ENCODE results near the gene CUEDC2. TPM values are rescaled to one million over a fixed set of nuclear protein-coding genes. Genes with fewer than 3 reads are reported as not detected.
A peak's percentile ranks its signal among the peaks of the same experiment; 100 is the strongest.
"Not testable (repeated sequence)": the region's sequence is repeated elsewhere in the genome, so short reads cannot be mapped to it uniquely, and the experiment has no call there.

Gene CUEDC2
- polyA plus RNA-seq, 4 donors: 82.4 to 98.8 (median 88.6) TPM

DNA sequence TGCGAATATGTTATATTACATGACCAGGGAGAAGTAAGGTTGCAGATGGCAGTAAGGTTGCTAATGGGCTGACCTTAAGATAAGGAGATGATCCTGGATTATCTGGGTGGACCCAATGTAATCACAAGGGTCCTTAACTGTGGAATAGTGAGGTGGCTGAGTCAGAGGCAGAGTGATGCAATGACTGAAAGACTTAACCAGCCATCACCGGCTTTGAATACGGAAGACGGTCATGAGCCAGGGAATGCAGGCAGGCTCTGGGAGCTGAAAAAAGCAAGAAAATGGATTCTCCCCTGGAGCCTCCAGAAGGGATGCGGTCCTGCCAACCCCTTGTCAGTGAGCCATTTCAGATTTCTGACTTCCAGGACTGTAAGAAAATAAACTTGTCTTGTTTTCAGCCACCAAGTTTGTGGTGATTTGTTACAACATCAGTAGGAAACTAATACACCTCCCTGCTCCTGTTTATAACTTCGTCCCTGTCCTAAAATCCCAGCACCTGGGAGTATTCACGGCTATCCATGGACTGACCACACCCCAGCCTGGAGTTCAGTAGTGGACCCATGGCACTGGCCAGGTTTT lies 23.6 kb upstream of the CUEDC2 start:
- no peak for DNase-seq (ENCODE audit: low read depth in 4 of 4, low spot score in 2 of 4)

DNA sequence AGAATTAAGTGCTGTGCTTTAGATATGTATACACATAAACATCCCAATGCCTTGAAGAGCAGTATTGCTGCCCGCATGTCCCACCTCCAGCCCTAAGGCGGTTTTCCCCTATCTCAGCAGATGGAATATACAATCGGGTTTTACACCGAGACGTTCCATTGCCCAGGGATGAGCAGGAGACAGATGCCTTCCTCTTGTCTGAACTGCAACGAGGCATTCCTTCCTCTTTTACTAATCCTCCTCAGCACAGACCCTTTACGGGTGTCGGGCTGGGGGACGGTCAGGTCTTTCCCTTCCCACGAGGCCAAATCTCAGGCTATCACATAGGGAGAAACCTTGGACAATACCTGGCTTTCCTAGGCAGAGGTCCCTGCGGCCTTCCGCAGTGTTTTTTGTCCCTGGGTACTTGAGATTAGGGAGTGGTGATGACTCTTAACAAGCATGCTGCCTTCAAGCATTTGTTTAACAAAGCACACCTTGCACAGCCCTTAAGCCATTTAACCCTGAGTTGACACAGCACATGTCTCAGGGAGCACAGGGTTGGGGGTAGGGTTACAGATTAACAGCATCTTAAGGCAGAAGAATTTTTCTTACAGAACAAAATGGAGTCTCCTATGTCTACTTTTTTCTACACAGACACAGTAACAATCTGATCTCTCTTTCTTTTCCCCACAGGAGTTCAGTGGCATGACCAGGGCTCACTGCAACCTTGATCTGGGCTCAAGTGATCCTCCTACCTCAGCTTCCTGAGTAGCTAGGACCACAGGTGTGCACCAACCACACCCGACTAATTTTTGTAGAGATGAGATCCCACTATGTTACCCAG lies 22.5 kb upstream of the CUEDC2 start:
- not testable (repeated sequence) for DNase-seq (ENCODE audit: low read depth in 4 of 4, low spot score in 2 of 4)

DNA sequence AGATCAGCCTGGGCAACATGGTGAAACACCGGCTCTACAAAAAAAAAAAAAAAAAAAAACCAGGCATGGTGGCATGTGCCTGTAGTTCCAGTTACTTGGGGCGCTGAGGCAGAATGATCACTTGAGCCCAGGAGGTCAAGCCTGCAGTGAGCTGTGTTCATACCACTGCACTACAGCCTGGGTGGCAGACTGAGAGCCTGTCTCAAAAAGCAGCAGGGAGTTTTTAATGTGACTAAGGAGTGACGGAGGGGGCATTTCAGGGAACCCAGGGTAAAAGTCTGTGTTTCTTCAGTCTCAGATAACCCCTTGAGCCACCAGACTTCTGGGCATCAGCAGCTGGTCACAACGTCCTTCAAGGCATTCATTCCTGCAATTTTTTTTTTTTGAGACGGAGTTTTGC lies 21.1 kb upstream of the CUEDC2 start:
- DNase-seq (ENCODE audit: low read depth in 4 of 4, low spot score in 2 of 4): no peak

DNA sequence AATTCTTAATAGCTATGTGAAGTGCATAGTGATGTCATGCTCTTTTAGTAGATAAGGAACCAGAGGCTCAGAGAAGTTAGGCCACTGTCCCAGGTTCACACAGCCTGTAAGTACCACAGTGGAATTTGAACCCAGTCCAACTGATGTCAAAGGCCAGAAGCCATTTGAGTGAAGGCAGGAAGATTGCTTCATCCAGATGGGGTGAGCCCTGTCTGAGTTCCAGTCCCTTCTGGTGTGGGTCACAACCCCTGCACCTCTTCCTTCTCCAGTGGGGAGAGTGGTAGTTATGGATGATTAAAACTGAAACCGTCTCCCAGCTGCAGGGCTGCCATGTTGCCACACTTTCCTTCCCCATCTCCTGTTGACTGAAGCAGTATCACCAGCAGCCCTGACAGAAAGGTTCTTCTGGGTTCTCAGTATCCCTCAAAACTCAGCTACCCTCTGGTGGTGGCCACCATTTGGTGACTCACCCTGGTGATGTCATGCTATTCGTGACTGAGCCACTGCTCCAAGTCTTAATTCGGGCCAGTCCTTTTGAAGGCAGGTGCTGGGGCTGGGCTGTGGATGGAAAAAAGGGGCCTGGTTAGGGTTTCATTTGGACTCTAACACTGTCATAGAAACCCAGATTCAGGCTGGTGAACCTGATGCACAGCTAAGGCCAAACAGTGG lies 20.4 kb upstream of the CUEDC2 start:
- DNase-seq (ENCODE audit: low read depth in 4 of 4, low spot score in 2 of 4): no peak

DNA sequence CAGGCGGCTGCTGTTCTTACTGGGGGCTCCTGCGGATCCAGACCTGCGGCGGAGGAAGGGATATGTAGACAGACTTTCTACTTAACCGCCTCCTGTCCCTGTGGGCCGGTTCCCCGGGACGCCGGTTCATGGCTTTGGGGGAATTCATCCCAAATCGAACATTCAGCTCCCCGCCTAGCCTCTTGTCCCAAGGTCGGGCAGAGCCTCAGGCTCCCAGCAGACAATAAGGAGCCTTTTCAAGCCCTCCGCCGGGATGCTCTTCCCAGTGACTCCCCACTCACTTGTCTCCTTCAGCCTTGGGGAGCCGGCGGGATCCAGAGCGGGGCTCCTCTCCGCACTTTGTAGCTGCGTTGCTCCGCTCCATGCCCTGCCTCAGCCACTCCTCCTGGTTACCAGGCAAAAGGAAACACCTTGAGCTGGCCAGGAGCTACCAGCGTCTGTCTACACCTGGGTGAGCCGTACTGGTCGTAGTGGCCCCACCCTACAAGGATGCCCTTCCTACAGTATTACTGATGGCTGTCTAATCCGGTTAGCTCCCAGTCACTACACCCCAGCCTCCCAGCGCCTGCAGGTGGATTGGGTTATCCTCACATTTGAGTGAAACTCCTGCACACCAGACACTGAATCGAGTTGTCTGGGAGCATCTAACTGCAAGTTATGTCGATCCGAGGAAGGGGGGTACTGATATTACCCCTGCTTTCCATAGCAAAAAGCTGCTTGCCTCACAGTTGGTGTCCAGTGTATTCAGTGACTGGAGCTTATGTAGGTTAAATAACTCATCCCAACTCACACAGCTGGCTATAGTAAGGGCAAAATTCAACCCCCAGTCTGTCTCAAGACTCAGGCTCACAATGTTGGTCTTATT lies 19.0 kb upstream of the CUEDC2 start, which contains the start of gene C10orf95:
Gene C10orf95, minus strand, starts transcription at position 439 of the 865 bp plus-strand sequence. CDS start 450 bp downstream, outside the sequence.
- DNase-seq (ENCODE audit: low read depth in 4 of 4, low spot score in 2 of 4): no peak

DNA sequence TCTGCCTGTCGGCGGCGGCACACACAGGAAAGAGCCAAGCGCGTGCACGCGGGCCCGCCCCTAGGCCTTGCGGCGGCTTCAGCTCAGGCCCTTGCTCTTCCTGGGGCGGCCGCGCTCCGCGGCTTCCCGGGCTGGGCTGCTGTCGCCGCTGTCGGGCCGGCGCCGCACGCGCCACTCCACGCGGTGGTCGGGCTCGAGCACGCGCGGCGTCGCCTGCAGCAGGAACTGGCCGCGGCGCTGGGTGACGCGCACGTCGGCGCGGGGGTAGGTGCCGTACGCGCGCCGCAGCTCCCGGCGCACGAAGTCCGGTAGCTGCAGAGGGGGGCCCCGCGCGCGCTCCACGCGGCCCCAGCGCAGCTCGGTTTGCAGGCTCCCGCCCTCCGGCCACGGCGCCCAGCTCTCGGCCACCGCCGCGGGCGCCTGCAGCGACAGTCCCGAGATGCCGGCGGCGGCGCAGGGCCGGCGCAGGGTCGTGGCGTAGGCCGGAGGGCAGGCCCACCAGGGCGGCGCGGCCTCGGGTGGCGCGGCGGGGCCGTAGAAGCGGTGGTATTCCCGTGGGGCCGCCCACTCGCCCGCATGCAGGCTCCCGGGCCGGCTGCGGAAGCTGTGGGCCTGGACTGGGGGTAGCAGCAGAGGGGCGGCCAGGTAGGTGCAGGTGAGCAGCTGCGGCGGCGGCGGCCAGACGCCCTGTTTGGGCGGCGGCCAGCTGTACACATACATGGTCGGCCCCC lies 18.2 kb upstream of the CUEDC2 start:
- DNase-seq (ENCODE audit: low read depth in 4 of 4, low spot score in 2 of 4): peak in 1 of 4 donors; percentile 62

DNA sequence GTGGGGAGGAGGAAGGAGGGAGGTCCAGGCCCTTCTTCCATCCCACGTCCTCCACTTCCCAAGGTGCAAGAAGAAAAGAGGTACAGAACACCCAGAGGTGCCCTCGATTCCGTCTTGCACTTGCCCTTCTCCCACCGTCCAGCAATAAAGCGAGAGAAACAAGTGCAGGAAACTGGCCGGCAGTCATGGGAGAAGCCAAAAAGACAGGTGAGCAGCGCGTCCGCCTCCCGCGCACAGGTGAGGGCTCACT lies 17.7 kb upstream of the CUEDC2 start:
- no peak for DNase-seq (ENCODE audit: low read depth in 4 of 4, low spot score in 2 of 4)

DNA sequence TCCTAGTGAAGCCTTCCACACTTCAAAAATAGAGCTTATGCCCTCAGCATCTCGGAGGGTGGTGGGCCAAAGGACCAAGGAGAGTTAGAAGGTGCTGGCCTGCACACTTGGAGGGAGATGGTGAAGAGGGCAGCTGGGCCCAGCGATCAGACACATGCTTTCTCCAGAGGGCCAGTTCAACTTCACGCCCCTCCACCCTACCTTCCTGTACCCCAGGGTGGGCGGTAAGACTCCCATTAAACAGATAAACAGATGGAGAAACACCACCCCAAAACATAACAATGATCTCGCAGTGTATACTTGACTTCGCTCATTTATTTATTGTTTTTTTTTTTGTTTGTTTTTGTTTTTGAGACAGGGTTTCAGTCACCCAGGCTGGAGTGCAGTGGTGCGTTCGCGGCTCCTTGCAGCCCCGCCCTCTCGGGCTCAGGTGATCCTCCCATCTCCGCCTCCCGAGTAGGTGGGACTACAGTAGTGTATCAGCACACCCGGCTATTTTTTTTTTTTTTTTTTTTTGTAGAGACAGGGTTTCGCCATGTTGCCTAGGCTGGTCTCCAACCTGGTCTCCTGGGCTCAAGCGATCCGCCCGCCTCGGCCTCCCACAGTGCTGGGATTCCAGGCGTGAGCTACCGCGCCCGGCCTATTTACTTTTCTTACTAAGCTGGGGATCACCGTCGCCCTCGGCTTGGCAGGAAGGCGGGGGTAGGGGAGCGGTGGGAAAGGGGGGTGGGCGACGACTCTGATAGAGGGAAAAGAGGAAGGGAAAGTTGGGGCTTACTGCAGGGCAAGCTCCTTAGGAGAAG lies 17.1 kb upstream of the CUEDC2 start:
- DNase-seq (ENCODE audit: low read depth in 4 of 4, low spot score in 2 of 4): peak in 1 of 4 donors; percentile 58

DNA sequence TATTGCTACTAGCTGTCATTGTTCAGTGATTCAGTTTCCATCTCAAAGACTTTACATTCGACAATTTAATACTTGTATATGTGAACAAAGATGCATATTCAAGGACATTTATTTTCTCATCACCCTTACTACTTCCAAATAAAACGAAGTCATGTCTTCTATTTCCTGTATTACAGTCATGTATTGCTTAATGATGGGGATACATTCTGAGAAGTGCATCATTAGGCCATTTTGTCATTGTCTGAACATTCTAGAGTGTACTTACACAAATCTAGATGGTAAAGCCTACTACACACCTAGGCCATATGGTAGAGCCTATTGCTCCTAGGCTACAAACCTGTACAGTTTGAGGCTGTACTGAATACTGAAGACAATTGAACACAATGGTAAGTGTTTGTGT lies 12.5 kb upstream of the CUEDC2 start:
- no peak for DNase-seq (ENCODE audit: low read depth in 4 of 4, low spot score in 2 of 4)

DNA sequence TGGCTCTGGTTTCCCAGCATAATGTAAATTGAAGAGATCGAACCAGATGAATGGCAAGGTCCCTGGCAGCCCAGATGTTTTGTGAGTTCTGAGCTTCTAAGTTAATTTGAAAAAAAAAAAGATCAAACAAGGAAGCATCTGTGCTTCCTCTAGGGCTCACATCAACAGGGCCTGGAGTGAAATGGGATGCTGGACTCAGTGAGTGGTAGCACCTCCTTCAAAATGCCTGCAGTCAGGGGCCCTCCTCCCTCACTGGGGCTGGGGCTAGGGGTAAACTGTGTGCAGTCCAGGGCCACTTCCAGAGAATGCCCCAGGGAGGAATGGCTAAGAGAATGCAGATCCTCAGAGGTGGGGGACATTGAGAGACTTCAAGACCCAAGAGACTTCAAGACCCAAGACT lies 6.0 kb upstream of the CUEDC2 start:
- DNase-seq (ENCODE audit: low read depth in 4 of 4, low spot score in 2 of 4): no peak

DNA sequence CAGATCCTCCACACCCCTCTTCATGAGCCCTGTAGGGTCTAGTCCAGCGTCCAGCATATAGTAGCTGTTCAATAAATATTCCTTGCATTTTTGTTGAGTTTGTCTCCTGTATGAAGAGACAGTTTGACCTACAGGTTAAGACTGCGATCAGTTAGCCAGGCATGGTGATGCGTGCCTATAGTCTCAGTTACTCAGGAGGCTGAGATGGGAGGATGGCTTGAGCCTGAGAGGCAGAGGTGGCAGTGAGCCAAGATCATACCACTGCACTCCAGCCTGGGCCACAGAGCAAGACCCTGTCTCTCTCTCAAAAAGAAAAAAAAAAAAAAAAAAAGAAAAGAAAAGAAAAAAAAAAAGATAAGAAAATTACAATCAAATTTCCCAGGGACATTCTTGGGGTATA lies 5.1 kb upstream of the CUEDC2 start:
- no peak for DNase-seq (ENCODE audit: low read depth in 4 of 4, low spot score in 2 of 4)

DNA sequence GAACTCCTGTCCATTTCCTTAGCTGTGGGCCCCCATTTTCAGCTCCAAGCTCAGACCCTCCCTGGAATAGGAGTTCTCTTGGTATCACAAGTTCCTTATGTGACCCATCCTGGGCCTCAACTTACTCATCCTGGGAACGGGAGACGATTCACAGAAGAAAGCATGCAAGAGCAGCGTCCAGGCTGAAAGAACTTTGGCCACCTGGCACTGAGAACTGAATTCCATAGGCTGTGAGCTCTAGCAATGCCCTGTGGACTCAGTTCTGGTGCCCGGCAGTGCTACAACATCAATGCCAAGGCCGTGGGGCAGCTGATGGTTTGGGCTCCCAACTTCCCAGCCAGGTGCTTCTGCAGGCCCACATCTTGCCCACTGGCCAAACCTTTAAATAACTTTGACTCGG lies 3.9 kb upstream of the CUEDC2 start:
- no peak for DNase-seq (ENCODE audit: low read depth in 4 of 4, low spot score in 2 of 4)

DNA sequence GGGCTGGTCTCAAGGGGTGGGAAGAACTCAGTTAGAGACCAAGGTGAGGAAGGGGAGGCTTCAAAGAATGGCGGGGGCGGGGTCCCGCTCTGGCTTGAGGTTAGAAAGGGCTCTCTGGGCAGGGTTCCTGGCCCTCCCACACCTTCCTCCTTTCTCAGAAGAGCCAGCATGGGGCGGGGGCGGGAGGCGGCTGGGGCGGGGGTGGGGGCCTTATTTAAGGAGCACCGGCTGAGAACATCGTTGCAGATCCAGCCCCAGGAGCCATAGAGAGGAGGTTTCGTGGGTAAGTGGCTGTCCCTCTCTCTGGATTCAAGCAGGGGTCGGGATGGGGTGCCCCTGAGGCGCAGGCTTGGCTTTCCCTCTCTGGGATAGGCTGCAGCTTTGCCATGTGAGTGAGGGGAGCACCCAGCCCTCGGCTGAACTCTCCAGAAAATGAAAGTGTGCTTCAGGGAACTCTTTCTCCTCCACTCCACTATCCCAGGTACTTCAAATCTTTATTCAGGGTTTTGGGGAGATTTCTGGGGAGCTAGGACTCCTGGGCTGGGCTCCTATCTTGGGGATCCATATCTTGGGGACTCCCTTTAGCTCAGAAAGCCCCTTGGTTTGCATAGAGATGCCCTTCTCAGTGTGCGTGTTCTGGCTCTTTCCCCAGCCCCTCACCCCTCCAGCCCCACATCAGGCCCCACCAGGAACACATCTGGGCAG lies 3.3 kb upstream of the CUEDC2 start:
- DNase-seq (ENCODE audit: low read depth in 4 of 4, low spot score in 2 of 4): no peak

DNA sequence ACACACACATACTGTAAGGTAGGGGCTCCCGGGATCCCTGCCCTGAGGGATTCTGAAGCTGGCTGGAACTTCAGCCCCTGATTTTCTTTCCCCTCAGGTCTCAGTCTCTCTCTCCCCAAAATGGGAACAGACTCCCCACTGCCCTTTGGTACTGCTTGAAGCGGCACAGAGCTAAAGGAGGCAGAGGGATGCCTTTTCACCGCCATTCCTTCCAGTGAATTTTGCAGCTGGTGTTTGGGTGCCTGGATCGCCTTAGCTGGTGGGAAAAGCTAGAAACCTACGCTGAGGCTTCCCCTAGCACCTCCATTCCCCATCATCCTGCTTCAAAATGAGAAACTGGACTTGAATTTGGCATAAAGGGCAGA lies 2.7 kb upstream of the CUEDC2 start:
- no peak for DNase-seq (ENCODE audit: low read depth in 4 of 4, low spot score in 2 of 4)

DNA sequence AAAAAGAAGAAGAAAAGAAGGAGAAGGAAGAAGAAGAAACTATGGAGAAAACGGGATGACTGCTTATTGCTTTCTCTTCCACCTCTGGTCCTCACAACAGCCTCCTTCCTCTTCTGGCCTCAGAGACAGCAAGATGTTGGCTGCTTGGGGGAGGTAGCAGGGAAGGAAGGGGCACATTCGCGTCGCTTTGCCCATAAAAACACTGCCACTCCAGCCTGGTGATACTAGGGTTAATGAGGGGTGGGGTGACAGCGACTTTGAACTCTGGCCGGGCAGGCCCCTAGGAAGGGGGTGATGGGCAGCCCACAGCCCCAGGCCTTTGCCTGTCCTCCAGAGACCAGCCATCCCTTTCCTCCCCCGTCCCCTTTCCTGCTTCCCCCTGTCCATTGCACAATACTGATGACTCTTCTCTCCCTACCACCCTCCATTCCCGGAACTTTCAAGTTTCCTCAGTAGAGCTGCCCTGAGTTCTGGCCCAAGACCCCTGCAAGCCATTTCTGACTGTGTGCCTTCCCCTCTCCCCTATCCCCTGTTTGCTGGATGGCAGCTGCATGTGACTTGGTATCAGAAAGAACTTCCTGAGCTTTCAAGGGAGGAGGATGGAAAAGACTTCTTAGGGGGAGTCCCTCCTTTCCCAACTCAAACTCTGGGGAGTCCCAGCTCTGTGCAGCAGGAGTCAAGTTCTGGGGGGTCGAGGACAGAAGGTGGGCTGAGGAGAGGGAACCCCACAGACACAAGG lies 2.2 kb upstream of the CUEDC2 start:
- DNase-seq (ENCODE audit: low read depth in 4 of 4, low spot score in 2 of 4): no peak

DNA sequence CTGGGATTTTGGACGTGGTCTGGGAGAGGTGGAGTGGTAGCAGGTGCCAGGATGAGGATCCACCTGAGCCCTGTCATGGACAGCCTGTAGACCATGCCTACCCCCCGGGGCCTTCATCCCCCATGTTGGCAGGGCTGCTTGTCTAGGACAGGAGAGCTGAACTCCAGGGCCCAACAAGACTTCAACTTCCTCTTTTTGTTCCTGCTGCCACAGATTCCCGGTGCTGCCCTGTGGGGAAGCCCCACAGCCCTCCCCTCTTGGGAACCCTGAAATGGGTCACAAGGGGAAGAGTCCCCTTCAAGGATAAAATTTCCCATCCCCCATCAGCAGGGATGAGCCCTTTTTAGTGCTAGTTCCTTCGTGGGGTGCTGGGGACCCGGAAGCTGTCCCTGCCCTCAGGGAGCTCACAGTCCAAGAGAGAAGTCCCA lies 1.3 kb upstream of the CUEDC2 start:
- DNase-seq (ENCODE audit: low read depth in 4 of 4, low spot score in 2 of 4): no peak

DNA sequence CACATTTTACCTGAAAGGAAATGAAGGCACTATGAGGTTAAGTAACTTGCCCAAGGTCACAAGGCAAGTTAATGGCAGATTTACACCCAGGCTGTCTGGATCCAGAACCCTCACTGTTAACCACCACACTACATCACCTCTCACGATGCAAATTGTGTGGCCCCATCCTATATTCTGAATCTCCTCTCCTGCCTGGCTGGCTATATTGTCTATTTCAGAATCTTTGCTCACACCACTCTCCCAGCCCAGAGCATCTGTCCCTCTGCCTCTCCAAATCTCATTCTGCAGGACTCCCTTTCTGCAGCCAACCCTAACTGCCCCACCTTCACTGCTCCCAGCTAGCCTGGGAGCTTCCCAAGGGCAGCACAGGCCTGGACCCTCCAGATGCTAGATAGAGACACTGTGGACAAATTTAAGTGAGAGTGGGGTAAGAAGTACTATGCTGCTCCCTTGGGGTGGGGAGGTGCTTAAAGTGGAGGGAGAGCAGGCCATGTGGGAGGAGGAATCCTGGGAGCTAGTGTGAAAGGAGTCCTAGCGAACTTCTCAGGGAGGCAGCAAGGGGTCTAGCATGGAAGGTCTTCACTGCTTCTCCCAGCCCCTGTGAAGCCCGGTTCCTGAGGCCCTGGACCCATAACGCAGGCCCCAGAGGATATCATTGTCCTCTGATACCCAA lies 786 bp downstream of the CUEDC2 start:
- DNase-seq (ENCODE audit: low read depth in 4 of 4, low spot score in 2 of 4): no peak

DNA sequence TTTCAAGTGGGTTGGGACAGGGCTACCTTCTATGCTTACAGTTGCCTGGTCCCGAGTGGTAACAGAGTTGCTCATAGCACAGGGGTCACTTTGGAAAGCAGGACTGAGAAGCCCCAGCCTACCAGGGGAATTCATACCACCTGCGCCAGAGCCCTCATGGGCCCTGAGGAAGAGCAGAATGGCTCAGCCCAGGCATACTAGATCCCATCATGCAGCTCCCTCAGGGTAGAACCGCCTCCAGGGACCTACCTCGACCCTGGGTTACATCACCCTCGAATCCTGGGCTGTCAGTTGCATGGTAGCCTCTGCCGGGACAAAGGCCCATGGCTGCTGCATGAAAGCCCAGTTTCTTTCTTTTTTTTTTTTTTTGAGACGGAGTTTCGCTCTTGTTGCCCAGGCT lies 2.9 kb downstream of the CUEDC2 start:
- DNase-seq (ENCODE audit: low read depth in 4 of 4, low spot score in 2 of 4): no peak

Measured in left renal cortex interstitium (tissue), 4 donors.